GM18517 (cell line): ENCODE results near the gene HHAT.

Experiments used
- ATAC-seq: cut with Tn5 transposase; IDR thresholded peaks from one replicate; pipeline ENCODE4 v1.9.1; 2021; ENCODE audit warnings: mild to moderate bottlenecking, moderate library complexity; ENCODE audit not compliant: unreplicated experiment

Gene HHAT

DNA sequence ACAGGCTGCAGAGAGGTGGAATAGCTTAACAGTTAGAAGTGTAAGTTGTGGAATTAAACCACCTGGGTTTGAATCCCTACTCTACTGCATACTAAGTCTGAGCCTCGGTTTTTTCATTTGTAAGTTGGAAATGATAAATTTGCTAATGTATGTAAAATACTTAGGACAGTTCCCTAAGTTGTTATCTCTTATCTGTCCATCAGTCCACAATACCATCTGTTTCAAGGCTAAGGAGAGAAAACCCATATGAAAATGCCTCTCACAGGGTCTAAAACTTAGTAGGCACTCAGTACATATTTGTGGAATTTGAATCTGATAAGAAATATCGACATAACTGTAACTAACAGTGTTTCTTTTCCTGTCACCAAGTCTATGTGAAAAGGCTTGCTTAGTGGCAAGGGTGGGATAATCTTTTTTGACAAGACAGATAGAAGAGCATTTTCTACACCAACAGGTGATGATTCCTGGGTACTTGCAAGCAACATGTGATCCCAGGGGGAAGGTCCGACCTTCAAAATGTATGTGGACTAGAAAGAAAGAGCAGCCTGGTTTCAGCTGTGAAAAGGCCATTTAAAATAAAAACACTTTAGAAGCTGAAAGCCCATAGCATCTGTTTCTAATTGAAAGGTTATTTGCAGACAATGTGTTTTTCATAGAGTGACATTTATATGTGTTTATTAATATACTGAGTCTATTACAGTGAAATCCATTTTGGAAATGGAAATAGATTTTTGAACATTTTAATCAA, 202.9 kb downstream of the HHAT start:
- no peak for ATAC-seq

DNA sequence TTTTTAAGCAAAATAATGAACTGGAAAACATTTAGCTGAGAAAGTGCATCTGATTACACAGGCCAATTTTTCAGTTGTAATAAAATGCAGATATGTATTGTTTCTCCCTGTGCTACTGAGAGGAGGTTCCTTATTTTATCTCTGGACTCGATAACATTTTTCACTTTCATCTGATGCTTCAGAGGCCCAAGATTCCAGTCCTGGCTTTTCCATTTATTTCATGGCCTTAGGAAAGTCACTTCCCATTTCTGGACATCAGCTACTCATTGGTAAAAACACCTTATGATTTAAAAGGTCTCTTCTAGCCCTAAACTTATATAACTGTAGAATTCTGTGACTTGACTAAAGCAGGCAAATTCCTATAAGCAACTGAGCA, 203.5 kb downstream of the HHAT start:
- no peak for ATAC-seq

DNA sequence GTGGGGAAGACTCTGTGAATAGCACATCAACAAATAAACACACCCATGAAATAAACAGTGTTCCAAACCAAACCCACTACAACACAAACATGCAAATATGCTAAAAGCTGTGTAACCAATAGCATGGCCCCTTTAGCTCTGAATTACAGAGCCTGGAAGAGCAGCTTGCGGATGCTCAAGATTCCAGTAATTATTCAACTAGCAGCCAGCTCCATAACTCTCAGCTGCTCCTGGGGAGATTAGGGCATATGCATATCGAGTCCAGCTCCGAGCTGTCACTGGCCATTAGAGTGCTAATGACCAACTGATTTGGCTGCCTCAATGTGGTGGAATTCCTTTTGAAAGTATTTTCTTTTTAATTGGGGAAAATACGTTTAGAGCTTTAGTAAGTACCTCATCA, 207.1 kb downstream of the HHAT start:
- ATAC-seq: no peak

DNA sequence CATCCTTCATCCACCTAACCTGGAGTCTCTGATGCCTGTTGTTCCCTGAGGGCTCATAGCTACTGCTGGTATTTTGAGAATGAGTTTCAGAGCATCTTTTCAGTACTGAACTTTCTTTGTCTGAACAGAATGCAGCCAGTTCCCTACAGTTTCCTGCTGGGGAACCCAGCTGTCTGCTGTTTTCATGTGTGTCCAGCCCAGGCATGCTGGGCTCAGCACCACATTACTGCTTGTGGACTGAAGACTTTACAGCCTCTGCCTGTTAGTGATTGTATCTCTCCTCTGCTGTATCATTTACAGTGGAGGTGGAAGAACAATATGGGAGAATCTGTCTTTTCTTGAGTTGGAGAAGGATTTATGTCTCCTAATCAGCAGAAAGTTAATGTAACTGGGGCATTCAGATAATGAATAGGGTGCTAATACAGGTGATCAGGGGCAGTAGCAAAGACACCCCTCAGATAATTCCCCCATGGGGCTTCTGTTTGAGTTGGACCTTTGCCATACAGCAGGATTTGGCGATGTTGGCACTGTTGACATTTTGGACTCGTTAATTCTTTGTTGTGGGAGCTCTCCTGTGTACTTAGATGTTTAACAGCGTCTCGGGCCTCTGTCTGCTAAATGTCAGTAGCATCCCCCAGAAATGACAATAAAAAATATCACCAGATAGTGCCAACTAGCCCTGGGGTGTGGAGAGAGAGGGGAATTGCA, 207.7 kb downstream of the HHAT start:
- ATAC-seq: no peak

DNA sequence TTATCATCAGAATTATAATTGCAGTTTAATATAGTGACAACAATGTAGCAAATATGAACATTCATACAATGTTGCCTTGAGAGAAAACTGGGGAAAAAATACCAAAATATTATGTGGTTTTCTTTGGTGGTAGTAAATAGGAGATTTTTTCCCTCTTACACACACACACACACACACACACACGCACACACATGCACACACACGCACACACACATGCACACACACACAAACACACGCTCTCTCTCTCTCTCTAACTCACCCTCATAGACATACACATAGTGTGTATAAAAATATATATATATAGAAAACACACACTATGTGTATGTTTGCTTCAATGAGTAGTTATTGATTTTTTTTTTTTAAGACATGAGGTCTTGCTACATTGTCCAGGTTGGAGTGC, 211.6 kb downstream of the HHAT start:
- ATAC-seq: no peak

DNA sequence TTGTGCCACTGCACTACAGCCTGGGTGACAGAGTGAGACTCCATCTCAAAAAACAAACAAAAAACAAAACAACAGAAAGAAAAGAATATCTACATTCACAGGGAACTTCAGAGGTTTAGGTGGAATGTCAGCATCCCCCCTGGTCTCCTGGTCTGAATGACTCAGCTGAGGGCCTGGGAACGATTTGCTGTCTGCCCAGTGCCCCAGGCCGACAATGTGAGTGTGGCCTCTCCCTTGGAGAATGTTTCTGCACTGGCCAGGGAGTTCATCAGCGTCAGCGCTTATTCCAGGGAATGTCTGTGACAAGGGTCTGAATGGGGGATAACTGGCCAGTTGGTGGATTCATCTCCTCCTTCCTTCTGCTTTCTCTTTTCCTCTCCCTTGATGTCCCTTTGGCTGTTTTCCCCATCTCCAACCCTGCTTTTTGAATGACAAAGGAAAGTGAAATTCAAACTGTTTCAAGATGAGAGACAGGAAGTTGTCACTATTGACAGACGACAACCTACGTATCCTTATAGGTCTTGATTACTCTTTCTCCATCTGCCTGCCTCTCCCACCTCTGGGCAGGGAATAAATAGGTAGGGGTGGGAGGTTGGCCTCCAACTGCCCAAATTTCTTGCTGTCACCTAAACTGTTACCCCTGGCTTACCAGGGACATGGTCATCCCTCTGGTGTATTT, 213.1 kb downstream of the HHAT start:
- no peak for ATAC-seq

DNA sequence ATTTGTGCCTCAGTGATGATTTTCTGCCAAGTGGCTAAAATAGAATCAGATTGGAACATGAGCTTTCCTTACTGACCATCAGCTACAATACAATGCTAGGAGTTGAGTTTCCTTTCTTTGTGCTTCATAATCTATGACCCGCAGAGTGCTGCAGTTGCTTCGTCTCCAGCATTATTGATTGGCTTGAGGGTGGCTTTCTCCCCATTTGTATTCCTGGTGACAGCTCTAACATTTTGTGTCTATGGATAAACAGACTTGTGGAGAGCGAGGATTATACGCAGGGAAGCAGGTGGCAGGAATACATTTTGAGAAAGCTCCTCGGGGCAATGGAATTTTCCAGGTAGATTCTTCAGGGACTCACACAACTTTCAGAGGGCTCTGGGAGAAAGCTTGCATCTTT, 223.2 kb downstream of the HHAT start:
- no peak for ATAC-seq

DNA sequence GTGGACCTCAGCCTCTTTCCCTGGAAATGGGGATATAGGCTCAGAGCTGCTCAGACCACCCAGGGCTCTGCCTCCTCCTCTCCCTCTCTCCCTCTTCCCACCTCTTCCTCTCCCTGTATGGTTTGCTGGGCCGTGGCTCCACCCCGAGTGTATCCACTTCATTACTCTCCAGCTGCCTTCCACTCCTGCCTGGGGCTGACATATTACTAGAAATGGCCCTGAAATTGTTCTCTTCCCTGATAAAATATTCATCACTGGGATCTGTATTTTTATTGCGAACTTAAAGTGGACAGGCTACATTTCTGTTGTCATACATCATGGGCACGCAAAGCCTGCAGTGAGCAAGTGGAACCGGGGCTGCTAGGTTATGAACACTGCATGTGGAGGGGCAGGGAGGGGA, 225.0 kb downstream of the HHAT start:
- ATAC-seq: no peak

DNA sequence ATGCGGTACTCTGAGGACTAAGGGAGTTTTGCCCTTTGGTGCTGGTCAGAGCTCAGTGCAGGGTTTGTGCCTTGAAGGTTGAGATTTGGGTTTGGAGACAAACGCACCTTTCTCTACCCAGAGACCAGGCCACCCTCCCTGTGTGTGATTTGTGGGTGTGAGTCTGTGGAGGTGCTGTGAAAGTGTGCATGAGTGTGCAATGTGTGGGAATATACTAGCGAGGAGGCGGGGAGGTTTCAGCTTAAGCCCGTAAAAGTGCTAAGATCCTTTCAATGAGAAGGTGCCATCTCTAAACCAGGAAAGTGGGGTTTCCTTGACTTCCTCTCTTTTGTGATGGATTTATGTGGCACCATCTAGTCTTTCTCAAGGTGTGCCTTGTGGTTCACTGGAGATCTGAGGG, 225.7 kb downstream of the HHAT start:
- ATAC-seq: no peak

DNA sequence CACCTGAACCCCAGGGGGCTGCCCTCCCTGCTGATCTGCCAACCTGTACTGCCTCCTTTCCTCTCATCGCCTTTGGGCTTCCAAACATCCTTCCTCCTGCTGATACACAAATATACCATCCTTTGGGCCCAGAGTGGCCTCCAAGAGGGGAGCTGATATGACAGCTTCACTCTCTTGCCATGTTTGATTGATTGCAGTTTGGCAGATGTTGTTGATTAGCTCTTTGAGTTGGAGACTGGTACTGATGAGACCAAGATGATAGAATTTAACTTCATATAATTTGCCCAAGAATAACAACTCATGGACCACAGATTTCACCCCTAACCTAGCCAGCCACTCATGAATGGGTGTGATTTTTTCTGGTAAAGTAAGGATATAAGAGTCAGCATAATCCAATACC, 227.8 kb downstream of the HHAT start:
- no peak for ATAC-seq

DNA sequence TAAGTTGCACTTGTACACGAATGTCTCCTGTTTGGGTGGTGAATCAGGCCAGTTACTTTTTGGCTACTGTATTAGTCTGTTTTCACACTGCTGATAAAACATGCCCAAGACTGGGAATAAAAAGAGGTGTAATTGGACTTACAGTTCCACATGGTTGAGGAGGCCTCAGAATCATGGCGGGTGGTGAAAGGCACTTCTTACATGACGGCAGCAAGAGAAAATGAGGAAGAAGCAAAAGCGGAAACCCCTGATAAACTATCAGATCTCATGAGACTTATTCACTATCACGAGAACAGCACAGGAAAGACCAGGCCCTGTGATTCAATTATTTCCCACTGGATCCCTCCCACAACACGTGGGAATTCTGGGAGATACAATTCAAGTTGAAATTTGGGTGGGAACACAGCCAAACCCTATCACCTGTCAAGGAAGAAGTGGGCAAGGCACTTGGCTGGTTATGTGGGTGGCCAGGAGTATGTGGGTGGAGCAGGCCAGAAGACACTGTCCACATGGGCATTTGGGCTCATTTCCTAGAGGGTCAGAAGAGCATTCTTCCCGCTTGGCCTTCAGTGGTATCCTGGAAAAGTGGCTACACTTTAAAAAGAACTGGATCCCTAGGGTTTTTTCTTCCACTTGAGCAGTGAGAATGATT, 228.8 kb downstream of the HHAT start:
- ATAC-seq: no peak

DNA sequence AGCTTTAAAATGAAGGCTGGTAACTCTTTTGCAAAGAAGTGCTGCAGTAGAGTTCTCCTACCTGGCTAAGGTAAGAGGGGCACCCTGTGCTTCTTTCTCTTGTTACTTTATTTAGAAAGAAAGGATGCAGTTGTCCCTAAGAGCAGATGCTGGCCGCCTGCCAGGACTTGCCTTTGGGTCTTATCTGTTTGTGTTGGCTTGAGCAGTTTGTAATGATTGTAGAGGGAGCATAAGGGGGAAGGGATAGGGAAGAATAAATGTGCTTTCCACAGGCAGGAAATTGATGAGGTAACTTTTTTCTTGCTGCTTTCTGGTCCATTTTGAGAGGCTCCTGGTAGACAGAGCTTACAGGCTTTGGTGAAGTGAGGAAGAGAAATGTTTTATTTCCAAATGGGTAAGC, 229.6 kb downstream of the HHAT start:
- no peak for ATAC-seq

DNA sequence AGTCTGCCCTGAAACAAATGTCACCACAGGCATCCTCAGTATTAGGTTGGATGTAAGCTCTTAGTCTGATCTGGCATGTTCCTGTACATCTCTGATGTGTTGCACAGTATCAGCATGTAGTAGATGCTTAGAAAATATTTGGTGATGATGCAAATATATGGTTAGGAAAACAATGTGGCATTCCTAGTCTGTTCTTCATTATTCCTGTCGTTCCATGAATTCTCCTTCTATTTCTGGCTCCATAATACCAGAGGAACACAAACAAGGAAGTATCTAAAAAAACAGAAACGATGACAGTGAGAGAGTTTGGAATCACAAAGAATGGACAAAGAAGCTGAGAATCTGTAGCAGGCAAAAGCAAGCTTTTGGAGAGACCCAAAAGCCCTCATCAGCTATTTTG, 236.6 kb downstream of the HHAT start:
- no peak for ATAC-seq

DNA sequence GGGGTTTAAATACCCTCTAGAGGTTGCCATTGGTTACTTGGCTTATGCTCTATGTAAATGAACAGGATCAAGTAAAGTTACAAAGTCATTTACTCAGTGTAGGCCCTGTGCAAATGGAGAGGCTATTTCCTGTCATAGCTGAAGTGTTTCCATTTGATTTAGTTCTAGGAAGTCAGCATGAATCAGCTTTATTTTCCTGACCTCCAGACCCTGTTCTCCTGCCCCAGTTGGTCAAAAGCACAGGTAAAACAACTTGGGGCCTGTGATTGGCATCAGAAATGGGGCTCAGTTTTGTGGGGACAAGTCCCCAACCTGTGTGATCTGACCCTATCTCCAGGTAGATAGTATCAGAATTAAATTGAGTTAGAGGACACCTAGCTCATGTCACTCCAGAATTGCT, 239.9 kb downstream of the HHAT start:
- ATAC-seq: no peak

DNA sequence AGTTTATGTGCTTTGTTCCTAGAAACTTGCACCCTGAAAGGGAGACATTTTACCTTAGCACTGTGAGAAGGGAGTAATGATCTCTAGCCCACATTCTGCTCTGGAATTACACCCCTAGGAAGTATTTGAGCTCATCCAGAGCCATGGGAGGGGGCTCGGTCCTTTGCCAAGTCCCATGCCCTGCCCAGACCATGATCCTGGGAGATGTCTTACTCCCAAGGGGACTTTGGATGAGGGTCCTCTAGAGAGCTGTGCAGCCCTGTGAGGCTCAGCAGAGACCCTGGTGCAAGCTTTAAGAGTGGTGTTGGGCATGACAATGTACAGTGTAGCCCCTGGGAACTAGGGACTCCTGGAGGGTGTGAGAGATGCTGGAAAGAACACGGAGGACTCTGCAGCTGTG, 241.4 kb downstream of the HHAT start:
- no peak for ATAC-seq

DNA sequence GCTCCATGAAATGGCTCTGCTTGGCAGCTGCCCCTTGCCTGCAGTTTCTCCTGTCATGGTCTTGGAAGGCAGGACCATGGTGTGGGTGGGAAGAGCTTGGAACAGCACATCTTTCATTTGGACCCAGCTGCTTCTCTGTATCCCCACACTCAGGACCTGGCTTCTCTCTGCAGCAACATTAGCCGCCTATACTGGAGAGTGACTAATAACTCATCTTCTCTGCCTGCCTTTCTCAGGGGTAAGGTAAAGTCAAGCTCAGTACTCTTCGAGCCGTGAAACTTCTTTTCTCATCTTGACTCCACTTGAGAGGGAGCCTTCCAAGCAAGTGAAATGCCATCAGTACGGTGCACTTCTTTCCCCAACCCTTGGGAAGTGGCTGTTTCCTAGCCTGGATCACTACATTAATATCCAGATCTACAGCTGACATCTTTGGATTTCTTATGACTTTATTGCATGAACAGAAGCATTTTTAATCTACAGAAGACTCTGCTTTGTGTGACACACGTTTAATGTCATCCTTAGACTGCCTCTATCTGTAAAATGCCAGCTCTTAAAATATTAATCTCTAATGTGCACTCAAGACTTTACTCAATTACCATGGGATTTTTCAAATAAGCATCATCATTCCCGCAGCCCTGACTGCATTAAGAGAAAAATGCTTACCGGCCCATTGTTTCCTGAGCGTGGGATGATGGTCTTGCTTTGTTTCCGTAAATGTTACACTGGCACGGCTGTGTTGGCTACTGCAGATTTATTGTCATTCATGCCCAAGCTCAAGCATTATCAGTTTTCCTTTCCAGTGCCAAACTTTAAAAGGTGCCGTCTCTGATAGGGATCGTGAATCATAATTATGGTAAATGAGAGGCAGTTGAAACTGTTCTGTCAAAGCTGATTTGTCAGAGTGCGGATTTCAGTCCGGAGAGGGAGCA, 242.9 kb downstream of the HHAT start:
- no peak for ATAC-seq

DNA sequence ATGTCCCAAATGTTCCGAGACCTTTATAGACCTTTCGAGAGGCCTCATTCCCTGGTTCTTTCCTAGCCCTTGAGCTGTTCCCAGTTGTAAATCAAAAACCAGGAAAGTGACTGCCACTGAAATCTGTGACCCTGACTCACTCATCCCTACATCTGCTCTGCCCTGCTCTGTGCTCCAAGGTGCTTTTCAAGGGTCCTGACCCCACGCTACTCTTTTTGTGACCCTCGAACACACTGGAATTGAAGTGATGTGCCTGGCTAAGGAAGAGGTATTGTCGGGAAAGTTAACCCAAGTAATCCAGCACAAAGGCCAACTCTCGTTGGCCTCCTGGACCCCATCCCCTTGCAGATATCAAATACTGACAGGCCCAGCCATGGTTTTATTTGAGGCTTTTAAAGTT, 244.4 kb downstream of the HHAT start:
- ATAC-seq: no peak

DNA sequence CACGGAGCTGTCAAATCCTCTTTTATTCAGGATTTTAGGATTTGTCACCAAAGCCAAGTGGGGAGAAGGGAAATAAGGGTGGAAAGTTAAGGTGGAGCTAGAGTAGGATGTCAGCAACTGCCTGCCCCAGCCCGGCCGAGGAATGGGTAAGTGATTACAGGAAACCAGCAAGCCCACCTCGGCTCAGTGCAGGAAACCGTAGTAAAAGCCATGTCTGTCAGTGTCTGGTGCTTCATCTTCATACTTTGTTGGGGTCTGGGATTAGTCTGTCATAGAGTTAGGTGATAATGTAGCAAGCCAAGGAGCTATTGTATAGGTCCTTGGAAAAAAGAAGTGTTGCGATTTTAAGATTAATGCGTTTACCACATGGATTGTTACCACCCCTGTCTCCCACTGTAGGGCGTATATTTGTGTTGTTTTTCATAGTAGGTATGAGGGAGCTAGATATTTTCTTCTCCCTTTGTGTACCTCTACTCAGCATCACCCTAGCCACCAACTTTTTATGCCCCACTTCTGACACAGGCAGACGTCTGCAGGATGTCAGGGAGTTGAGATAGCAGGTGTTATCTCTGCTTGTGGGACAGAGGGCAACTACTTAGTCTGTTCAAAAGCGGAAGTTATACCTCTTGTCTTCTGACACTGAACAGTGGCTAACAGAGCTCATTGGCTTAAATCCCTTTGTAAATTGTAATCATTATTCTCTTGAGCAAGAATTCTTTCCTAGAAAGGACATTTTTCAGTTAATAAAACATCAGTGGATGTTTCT, 253.7 kb downstream of the HHAT start:
- ATAC-seq: no peak

DNA sequence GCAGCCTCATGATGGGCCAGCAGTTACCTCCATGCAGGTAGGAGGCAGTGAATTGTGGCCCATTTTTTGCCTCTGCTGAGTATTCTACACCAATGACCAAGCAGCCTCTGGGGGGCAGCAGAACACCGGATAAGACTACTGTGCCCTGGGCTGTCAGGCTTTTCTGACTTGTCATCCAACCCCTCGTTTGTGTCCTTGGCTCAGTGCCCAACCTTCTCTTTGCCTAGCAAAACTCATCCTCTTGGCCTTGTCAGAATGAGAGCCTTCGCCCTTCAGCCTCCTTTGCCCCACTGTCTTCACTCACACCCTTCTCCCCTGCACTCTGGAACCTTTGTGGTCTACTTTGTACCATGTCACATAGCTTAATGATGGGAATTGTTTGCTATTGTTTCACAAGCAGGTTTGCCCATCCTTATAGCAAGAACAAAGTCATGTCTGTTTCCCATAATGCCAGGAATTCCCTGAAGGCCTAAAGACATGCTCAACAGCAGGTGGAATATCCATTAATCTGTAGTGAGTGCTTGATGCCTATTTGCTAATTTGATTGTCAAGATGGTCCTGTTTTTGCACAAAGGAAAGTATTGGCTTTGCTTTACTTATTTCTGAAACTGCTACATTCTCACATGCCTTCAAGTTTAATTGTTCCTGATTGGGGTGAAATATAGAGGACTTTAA, 255.9 kb downstream of the HHAT start:
- ATAC-seq: no peak
